ENCODE results near the gene CEBPG. TPM values are rescaled to one million over a fixed set of nuclear protein-coding genes. Genes with fewer than 3 reads are reported as not detected.

Gene CEBPG
- 15.5 TPM for total RNA-seq

DNA sequence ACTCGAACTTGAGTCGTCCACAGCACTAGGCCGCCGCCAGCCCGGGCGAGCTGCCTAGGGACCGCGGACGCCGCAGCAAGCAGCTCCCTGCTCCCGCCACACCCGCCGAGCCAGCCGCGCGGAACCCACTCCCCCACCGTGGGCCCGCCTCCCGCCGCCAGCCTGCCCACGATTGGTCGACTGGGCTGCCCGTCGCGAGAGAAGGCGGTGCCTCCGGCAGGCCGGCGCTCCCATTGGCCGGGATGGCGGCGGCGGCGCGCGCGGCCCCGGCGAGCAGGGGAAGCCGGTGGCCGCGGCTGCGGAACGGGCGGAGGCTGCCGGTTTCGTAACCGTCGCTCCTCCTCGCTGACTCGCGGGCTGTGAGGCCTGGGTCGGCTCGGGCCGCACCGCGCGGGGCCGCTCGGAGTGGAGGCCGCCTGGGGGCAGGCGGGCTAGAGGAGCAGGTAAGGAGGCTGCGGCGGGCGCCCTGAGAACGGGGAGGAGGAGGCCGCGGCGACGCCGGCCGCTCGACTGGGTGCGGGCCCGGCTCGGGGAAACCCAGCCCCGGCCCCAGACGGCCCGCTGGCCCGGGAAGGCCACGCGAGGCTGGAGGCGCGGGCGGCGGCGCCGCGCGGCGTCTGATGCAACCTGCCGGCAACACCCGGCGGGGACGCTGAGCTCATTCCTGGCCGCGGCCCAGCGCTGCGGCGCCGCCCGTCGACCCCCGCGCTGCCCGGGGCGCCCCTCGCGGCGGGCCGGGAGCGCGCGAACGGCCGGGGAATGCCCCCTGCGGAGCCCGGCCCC is at the start of gene CEBPG:
TSS of gene CEBPG (plus strand) at position 257 of the 783 bp plus-strand sequence. CDS start 5,531 bp downstream, outside the sequence.
- peak; percentile 92 for ATAC-seq
- DNase-seq (ENCODE audit: low spot score): peak; percentile 97

DNA sequence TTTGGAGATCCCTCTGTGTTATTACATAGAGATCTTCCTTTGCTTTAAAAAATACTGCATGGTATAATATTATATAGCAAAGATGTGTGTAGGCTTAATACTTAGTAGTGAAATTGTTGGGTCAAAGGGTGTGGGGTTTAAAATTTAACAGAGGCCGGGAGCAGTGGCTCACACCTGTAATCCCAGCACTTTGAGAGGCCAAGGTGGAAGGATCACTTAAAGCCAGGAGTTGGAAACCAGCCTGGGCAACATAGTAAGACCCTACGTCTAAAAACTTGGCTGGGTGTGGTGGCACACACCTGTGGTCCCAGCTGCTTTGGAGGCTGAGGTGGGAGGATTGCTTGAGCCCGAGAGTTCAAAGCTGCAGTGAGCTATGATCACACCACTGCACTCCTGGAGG is 48.9 kb upstream of the CEBPG start:
- ATAC-seq: peak; percentile 68
- no peak for DNase-seq (ENCODE audit: low spot score)

DNA sequence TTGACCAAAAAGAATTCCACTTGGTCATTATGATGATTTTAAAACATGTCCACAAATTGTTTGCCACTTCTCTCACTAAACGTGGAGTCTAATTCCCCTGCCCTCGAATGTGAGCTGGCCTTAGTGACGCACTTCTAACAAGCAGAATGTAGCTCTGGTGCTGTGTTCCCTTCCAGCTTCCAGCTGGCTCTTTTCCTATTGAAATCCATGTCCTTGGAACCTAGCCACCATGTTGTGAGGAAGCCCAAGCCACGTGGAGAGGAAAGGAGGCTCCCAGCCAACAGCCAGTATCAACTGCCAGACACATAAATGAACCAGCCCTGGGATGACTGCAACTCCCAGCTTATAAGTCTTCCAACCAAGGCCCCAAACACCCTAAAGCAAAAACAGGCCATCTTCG is 47.6 kb upstream of the CEBPG start:
- ATAC-seq (peak; percentile 83), DNase-seq (ENCODE audit: low spot score) (peak; percentile 92)

DNA sequence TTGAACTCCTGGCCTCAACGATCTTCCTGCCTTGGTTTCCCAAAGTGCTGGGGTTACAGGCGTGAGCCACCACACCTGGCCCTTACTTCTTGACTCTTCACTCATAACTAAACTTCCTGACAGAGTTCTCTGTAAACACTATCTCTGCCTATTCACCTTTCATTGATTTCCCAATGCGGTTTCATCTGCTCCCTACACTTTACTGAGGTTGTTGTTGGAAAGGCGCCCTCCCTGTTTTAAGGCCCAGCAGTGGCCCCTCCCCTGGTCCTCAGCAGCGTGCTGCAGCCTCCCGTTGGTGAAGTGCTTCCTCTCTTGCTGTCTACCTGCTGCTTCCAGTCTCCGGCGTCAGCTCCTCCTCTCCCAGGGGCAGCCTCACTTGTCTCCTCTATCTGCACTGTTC is 44.4 kb upstream of the CEBPG start:
- ATAC-seq: peak; percentile 52
- DNase-seq (ENCODE audit: low spot score): no peak

DNA sequence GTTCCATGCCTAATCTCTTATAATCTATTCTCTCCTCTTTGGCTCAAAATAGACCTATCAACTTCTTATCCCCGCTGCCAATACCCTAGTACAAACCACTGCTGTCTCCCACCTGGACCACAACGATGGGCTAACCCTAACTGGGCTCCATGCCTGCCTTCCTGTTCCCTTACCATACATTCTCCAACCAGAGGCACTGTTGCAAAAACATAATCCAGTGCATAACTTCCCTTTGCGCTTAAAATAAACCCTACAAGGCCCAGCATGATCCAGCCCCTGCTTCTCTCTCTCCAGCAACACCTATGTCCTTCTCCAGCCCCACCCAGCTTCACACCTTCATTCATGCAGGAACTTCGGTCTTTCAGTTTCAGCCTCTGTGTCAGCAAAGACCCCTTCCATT is 43.8 kb upstream of the CEBPG start:
- no peak for ATAC-seq

DNA sequence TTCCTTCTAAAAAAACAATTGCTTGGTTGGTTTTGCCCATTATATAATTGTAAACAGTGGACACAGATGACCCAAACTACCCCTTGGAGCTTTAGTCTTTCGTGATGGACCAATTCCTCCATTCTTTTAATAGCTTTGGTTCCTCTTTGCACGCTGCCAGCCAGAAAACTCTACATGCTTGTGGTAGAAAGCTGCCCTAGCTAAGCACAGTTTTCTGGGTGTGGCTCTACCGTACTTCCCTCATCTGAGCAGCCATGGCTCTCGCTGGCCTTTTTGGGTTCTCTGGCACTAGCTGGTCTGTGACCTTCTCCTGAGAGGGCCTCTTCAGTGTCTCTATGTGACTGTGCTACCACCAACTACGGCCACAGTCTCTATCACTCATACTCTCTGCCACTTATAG is 41.3 kb upstream of the CEBPG start:
- DNase-seq (ENCODE audit: low spot score): no peak

More for the DNA sequence above, 43.8 kb upstream of the CEBPG start:
- no peak for DNase-seq (ENCODE audit: low spot score)

DNA sequence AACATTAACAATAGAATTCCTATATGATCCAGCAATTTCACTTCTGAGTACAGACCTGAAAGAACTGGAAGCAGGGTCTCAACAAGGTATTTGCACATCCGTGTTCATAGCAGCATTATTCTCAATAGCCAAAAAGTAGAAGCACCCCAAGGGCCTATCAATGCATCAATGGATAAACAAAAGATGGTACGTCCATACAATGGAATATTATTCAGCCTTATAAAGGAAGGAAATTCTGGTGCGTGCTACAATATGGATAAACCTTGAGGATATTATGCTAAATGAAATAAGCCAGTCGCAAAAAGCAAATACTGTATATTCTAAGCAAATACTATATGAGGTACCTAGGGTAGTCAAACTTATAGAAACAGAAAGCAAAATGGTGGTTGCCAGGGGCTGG is 40.4 kb upstream of the CEBPG start:
- DNase-seq (ENCODE audit: low spot score): no peak

More for the DNA sequence above, 41.3 kb upstream of the CEBPG start:
- no peak for ATAC-seq

DNA sequence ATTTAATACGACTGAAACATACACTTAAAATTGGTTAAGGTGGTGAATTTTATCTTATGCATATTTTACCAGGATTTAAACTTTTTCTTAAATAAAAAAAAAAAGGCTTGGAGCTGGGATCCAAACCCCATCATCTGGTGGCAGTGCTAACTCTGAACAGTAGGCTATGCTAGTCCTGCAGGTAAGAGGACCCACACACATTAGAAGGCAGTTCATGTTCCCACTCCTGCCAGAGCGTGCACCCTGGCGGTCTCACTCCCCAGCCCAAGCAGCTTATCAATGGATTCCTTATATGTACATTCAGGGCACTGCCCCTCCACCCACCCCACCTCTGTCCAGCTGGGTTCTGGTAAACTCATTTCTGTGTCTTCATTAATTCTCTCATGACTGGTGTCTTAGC is 39.9 kb upstream of the CEBPG start:
- ATAC-seq: peak; percentile 82

More for the DNA sequence above, 40.4 kb upstream of the CEBPG start:
- no peak for ATAC-seq

DNA sequence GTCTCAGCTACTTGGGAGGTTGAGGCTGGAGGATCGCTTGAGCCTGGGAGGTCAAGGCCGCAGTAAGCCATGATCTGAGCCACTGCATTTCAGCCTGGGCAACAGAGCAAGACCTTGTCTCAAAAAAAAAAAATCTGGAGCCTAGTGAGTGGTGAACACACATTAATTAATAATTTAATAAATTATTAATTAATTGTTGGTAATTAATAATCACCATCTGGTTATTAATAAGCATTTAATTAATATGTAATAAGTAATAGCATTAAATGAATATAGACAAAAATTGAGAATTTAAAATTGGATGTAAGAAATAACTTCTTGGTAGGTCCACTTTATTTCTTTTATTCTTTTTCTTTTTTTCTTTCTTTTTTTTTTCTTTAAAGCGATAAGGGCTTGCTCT is 39.2 kb upstream of the CEBPG start:
- ATAC-seq: no peak
- no peak for DNase-seq (ENCODE audit: low spot score)

More for the DNA sequence above, 39.9 kb upstream of the CEBPG start:
- no peak for DNase-seq (ENCODE audit: low spot score)

DNA sequence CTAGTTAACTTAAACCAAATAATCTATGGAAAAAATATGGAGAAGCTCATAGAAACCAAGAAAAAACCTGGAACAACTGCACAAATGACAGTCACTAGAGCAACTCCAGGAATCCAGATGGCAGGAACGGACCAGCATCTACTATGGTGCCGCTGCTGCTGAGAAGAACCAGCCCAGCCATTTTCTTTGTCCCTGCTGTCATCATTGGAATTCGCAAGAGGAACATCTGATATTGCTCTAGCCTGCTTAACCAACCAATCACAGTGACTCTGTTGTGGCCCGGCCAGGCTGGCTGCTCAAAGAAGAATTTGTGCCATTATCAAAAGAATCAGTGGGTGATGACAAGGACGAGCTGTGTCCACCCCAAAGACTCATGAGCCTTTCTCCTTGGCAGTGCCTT is 38.1 kb upstream of the CEBPG start:
- no peak for DNase-seq (ENCODE audit: low spot score)
- ATAC-seq: no peak

DNA sequence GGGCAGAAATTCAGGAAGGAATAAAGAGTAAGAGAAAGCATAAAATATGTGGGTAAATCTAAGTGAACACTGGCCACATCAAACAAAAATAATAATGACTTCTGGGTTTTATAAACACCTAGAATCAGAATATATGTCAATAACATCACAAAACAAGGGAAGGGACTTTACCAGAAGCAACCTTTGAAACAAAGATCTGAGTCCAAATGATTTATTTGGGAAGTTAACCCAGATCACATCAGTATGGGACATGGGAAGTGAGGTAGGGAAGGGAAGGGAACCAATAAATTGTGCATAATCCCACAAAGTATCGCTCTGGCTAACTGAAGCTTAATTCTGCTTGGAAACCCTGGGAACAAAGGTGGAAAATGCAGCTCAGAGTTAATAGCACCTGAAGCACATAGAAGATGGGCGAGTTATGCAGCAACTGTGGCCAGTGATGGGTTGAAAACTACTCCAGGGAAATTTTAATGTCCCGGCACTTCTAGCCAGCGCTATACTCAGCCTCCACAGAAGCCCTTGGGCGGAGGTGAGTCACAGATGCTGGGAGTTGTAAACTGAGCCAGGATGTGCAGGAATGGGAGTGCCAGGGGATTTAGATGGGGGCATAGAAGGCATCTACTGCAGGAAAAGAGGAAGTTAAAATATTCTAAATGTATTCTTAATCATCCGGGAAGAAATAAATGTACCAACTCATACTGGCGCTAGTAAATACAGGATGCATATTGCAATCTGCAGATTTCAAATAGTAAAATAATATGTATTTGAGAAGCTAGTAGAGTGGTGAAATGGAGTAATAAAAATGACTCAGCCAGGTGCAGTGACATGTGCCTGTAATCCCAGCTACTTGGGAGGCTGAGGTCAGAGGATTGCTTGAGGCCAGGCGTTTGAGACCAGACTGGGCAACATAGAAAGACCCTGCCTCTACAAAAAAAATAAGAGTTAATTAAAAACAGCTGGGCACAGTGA is 34.2 kb upstream of the CEBPG start:
- ATAC-seq (no peak), DNase-seq (ENCODE audit: low spot score) (no peak)

DNA sequence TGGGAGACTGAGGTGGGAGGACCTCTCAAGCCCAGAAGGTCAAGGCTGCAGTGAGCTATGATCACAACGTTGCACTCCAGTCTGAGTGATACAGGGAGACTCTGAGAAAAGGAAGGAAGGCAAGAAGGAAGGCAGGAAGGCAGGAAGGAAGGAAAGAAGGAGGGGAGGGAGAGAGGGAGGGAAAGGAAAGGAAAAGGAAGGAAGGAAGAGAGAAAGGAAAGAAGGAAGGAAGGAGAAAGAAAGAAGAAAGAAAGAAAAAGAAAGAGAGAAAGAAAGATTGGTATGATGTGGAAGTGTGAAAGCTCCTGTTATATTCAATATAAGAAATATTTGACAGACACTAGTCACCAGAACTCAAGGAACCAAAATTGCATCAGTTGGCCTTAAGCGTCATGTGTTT is 32.5 kb upstream of the CEBPG start:
- DNase-seq (ENCODE audit: low spot score) (no peak), ATAC-seq (no peak)

DNA sequence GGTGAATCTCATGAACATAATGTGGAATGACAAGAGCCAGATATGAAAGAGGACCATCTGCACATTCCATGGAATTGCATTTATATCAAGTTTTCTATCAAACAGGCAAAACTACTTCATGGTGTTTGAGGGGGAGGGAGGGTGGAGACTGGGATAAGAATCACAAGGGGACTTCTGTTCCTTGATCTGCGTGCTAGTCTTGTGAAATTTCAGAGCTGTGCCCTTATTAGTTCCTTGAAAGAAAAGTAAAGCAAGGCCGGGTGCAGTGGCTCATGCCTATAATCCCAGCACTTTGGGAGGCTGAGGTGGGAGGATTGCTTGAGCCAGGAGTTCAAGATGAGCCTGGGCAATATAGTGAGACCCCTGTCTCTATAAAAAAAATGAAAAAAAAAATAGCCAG is 30.2 kb upstream of the CEBPG start:
- DNase-seq (ENCODE audit: low spot score) (no peak), ATAC-seq (no peak)

DNA sequence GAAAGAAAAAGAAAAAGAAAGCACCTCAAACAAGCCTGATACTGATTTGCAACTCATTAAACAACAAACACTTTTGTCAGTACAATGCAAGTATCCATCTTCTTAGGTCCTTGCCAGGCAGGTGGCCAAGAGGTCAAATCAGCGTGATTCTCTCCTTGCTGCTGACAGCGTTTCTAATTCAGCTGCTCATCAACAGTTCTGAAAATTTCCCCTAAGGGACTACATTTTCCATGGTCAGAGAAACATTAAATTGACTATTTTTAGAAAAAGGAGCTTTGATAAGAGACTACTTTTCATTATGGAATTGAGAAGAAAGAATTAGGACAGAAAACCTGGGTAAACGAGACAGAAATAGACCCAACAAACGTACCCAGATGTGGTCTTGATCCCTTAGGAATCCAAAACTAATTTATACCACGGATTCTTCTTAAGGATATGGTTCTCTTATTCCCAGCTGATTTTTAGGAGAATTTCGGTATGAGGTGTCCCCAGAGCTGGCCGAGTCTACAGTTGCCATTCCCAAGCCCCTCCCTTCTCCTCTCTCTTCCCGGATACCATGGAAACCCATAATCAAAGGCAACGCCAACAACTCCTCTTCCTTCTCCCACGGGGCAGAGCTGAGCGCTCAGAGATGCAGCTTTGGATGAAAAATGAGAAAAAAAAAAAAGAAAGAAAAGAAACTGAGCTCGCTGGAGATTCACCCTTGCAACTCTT is 29.5 kb upstream of the CEBPG start:
- DNase-seq (ENCODE audit: low spot score): no peak
- ATAC-seq: no peak

DNA sequence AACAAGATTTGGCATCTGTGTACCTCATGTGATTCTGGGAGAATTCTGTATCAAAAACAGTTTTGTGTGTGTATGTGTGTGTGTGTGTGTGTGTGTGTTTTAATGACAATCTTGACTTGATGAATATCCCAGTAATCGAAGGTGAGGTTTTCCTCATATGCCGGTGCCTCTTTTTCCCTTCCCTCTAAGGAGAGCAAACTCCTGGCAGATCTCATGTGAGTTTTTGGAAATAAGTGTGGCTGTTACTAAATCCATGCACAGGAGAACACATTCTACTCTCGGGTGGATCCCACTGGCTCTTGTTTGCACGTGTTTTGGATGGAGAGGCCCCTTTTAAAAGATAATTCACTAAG is 29.0 kb upstream of the CEBPG start:
- ATAC-seq (no peak), DNase-seq (ENCODE audit: low spot score) (no peak)

DNA sequence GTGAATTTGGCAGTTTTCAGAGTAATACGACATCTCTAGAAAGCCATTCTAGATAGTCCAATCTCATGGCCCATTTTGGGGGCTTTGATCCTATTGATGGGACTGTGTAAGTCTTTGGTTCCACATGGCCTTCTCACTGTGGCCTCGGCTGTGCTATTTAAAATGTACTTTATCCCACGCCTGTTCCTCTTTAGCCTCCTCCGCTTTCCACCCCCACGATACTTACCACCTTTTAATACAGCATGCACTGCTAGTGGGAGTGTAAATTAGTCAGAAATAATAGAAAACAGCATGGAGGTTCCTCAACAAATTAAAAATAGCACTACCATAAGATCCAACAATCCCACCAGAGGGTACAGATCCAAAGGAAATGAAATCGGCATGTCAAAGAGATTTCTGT is 28.3 kb upstream of the CEBPG start:
- no peak for ATAC-seq
- no peak for DNase-seq (ENCODE audit: low spot score)

DNA sequence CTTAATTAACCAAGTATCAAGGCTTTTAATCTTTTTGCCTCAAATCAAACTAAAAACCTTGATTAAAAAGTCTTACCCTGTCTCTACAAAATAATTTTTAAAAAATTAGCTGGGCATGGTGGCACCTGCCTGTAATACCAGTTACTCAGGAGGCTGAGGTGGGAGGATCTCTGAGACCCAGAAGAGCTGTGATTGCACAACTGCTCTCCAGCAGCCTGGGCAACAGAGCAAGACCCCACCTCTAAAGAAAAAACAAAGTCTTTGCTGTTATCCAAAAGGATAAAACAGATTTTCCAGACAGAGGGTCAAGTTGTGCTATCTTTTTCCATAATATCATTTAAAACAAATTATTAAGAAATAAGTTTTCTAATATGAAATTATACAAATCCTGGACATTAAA is 26.8 kb upstream of the CEBPG start:
- no peak for DNase-seq (ENCODE audit: low spot score)
- ATAC-seq: no peak

DNA sequence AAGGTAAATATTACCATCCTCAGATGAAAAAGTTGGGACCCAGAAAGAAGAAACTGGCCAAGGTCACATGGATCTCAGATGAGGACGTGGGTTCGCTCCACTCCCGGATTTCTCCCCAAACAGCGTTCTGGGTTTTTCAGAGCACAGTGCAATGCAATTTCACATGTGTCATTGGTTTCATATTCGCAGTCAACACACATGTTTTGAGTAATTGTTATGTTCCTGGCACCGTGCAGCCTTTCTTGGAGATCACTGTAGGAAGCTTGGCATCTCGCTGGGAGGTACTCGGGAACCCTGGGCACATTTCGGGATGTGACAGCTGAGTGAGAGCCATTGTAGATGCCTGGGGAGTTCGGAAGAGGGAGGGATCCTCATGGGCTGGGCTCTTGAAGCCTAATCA is 26.2 kb upstream of the CEBPG start:
- no peak for DNase-seq (ENCODE audit: low spot score)

DNA sequence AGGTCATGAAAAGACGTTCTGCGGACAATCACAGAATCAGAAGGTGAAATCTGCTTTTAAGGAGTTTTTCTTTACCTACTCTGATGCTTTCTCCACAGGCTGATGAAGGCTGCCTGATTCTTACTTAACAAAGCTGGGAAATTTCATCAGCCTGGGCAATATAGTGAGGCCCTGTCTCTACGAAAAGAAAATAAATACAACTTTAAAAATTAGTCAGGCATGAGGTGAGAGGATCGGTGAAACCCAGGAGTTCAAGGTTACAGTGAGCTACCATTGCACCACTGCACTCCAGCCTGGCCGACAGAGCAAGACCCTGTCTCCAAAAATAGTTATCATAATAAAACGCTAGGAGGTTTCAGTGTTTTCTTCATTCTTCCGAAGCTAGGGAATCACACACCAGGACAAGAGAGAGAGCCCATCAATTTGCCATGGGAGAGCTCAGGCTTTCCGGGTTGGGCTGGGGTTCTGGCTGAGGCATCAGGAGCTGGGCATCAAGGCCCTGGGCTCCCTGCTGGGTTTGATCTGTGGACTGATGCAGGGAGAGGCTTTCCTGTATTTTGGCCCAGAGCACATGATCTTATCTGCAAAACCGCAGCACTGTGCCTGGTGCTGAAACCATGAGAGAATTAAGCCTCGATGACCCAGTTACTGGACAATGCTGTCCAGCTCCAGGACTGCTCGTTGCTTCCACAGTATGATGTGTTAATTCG is 25.1 kb upstream of the CEBPG start:
- peak; percentile 89 for ATAC-seq
- DNase-seq (ENCODE audit: low spot score): peak; percentile 68

More for the DNA sequence above, 26.2 kb upstream of the CEBPG start:
- no peak for ATAC-seq
